ENCODE results near the gene TSKS.

Gene TSKS
- 0 to 3.3 (median 0.12) reads per million in 17 experiments for total RNA-seq

- DNase-seq, result peak in 3 of 4 experiments; percentile 22 to 32 (median 28)
Observed at GRCh38 chr19:49763230-49763629, at the start of gene TSKS. Gene TSKS (minus strand): TSS chr19:49763306. CDS start chr19:49763247, 59 bp downstream.

DNA sequence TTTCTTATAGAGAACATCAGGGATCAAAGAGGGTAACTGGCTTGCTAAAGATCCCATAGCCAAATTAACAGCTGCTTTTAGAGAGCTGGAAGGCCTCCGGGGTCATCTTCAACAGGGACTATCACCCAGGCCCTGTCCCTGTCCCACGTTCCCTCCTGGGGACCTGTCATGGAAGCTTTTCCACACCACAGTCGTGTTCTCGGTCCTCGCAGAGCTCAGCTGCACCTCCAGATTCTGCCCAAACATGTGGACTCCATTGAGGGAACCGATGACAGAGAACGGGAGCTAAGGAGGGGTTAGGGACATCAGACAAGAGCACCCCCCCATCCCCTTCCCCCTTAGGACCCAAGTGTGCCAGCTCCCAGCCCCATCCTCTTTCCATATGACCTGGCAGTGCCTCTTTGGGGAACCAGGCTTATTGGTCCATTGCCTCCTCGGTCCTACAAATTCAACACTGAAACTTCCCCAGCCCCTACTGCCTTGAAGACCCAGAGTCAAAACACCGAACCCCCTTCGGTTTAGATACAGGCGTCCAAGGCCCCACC, 49.4 kb upstream of the TSKS start:
- no peak for DNase-seq

DNA sequence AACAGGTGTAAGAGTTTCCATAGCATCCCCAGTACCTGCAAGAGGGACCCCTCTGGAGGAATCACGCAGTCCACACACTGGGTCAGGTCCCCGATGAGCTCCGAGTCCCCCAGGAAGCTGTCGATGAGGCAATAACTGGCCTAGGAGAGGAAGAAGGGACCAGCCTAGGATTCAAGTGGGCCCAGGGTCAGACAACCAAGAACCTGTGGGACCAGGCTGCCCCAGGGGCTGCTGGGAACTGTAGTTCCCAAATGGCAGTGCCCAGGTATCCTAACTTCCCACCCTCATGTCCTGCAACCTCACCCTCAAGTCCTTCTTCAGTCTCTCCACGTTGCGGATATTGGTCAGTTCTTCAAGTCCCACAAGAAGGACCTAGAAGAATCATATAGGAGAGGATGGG, 48.2 kb upstream of the TSKS start:
- DNase-seq, result no peak

GRCh38 chr19:49809941-49810389, 46.9 kb upstream of the TSKS start:
- no peak for DNase-seq

GRCh38 chr19:49809160-49809940, 46.2 kb upstream of the TSKS start:
- peak; percentile 59 to 85 (median 71) for DNase-seq

DNA sequence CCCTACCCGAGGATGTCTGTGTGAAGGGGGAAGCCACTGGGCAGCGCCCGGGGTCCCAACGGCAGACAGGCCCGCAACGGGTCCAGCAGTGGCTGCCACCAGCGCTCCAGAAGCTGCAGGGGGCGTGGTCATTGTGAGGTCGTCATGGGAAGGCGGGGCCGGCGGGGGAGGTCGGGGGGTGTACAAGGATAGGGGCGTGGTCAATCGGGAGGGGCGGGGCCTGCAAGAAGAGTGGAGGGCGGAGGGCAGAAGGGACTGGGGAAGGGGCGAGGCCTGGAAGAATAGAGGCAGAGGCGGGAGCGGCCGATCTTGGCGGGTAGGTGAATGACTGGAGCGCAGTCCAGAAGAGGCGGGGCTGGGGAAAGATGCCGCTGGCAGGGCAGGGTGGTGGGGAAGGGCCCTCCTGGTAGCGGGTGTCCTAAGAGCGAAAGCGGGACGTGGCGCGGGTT, 45.6 kb upstream of the TSKS start:
- peak; percentile 76 to 90 (median 84) for DNase-seq

DNA sequence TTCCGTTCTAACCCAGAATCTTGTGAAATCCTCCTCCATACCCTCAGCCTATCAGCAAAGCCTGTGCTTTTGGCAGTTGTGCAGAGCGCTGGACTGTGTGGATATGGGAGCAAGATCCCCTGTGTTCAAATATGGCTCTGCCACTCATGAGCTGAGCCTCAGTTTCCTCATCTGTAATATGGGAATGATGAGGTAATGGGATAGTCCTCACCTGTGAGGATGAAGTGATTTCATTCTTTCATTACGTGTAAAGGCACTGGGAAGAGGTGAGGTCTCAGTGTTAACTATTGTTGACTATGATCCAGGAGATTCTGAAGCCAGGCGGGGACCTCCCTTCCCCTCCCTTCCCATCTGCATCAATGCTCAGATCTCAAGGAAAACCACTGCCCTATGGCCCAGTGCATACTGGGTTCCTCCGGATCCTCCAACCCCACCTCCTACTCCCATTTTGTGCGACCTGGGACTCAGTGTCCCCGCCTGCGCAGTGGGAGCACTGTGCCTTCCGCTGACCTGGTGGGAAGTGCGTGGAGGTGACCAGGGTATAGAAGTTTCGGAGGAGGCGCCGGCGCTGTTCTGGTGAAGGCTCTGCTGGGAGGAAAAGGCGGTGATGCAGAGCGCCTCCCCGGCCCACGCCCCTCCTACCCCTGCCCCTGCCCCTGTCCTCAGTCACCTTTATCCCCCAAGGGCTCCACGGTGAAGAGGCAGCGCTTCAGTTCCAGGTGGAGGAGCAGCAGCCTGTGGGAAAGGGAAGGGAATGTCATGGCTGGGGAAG, 45.0 kb upstream of the TSKS start:
- no peak for DNase-seq

DNA sequence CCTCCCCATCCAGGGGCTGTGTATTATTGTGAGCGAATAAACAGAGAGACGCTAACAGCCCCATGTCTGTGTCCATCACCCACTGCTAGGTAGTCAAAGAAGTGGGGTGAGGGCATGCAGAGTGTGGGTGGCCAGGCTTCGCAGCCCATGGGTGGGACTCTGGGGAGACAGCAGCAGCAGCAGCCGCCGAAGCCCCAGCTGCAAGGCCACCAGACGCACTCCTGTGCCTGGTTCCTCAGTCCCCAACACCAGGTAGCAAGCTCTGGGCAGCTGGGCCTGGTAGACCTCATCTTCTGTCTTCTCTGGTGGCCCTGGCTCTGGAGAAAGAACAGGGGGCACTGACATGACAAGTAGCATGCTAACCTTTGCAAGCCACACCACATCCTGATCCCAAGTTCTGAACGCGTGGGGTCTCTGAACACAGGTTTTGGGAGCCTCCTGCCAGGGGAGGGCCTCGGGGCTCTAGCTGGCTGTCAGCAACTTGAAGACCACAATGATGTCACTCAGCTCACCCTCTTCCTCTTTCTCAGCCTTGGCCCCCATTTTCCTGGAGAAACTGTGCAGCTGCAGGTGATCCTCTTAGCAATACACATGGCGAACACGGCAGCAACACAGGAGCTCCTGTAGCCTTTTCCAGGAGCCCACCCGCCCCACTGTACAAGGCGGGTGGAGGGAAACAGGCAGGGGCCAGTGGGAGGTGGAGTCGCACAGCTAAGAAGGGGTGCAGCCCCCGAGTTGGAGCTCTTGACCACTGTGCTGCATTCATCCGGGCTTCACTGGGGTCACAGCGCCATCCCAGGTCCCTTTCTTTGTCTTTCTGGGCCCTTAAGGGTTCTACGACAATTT, 44.2 kb upstream of the TSKS start:
- peak; percentile 45 to 68 (median 62) for DNase-seq

DNA sequence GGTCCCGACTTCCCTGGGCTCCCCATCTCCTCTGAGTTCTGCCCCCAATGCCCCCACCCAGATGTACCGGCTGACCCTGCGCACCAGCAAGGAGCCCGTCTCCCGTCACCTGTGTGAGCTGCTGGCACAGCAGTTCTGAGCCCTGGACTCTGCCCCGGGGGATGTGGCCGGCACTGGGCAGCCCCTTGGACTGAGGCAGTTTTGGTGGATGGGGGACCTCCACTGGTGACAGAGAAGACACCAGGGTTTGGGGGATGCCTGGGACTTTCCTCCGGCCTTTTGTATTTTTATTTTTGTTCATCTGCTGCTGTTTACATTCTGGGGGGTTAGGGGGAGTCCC, 43.5 kb upstream of the TSKS start:
- no peak for DNase-seq

- DNase-seq, result no peak
Observed at GRCh38 chr19:49805822-49806619, 42.9 kb upstream of the TSKS start.

DNA sequence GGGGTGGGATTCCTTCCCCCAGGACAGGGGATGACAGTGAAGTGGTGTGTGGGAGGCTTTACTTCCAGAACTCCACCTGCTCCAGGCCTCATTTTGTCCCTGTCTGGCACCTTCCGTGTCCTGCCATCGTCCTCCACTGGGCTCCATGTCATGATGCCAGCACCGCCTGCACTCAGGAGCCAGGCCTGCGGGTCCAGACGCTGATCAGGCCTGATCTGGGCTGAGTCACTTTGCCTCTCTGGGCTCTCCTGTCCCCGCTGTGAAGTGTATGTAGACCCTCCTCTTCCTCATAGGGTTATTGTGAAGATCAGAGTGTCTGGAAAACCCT, 40.4 kb upstream of the TSKS start:
- DNase-seq, result no peak

DNA sequence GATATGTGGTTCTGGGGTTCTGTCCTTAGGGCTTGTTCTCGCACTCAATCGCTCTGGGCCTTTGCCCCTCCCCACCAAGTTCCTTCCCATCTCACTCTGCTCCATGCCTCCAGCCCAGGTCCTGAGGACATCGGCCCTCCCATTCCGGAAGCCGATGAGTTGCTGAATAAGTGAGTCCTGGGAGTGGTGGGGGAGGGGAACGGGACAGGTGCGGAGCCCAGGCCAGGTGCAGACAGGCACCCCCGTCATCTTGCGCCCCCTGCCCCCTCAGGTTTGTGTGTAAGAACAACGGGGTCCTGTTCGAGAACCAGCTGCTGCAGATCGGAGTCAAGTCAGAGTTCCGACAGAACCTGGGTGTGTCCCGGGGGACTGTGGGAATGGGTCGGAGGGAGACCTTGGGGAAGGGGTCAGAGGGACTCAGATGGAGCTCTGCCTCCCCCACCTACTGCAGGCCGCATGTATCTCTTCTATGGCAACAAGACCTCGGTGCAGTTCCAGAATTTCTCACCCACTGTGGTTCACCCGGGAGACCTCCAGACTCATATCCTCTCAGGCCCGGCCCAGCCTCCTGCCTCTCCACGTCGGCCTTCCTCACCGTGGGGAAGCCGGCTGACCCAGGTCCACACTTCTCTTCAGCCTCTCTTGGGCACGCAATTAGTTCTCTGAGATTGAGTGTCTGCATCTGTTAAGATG, 39.9 kb upstream of the TSKS start:
- no peak for DNase-seq

GRCh38 chr19:49801966-49802661, 39.0 kb upstream of the TSKS start:
- no peak for DNase-seq

- DNase-seq, result no peak
Observed at GRCh38 chr19:49801401-49801888, 38.3 kb upstream of the TSKS start.

- no peak for DNase-seq
Observed at GRCh38 chr19:49800771-49801170, 37.7 kb upstream of the TSKS start.

GRCh38 chr19:49799798-49800376, 36.8 kb upstream of the TSKS start:
- DNase-seq, result no peak

DNA sequence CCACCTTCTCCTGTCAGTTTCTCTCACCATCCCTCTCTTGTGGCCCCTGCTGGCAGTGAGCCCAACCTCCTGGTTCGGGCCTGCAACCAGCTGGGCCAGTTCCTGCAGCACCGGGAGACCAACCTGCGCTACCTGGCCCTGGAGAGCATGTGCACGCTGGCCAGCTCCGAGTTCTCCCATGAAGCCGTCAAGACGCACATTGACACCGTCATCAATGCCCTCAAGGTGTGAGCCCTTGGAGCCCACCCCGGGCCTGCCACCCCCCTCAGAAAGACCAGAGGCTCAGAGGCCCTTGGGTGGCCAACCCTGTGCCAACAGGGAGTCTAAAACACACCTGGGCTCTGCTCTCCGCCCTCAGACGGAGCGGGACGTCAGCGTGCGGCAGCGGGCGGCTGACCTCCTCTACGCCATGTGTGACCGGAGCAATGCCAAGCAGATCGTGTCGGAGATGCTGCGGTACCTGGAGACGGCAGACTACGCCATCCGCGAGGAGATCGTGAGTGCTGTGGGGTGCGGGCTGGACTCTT, 36.2 kb upstream of the TSKS start:
- no peak for DNase-seq

DNA sequence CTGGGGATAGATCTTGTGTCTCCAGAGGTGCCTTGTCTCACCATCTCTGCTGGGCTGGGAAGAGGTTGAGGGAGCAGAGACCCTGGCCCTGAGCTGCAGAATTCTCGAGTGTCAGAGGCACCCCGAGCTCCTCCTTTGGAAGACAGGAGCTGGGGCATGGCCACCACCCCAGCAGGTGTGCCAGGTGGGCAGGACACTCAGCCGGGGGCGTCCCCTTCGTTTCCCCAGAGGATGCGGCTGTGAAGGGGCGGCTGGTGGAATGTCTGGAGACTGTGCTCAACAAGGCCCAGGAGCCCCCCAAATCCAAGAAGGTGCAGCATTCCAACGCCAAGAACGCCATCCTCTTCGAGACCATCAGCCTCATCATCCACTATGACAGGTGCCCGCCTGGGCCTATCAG, 35.5 kb upstream of the TSKS start:
- DNase-seq, result no peak

- no peak for DNase-seq
Observed at GRCh38 chr19:49795615-49796014, 32.5 kb upstream of the TSKS start.

DNA sequence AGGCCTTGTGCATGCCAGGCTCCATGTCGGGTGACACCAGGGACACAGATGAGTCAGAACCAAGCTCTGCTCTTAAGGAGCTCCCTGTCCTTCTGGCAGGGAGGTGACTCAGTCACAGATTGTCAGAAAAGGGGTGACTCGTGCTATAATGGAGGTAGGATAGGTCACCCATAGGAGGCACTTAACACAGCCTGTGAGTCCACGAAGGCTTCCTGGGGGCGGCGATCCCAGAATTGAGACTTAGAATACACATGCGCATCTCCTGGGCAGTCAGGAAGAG, 30.4 kb upstream of the TSKS start:
- peak in 2 of 4 experiments; percentile 14 to 40 for DNase-seq

All from suppressor macrophage (primary cell).